B cell (primary cell): Measurements from ENCODE around the gene OXER1. TPM values are rescaled to one million over a fixed set of nuclear protein-coding genes. Genes with fewer than 3 reads are reported as not detected.

Source experiments
- ATAC-seq: fragments of 200-7000 bp; cut with Tn5 transposase; one replicate; pipeline ENCODE4 v1.10.0; 2021; ENCODE audit warnings: low read depth, mild to moderate bottlenecking, moderate number of reproducible peaks, moderate library complexity
- CTCF ChIA-PET: fragments of 350-600 bp; sonication (Branson Sonifier 250); formaldehyde crosslinking; loops from one replicate; lab custom pipeline; 2021; ENCODE audit warnings: antibody characterized with exemption, inconsistent platforms; lab: Charles Lee
- POLR2A ChIA-PET: fragments of 350-600 bp; sonication (Branson Sonifier 250); formaldehyde crosslinking; loops from one replicate; lab custom pipeline; 2021; ENCODE audit warnings: antibody characterized with exemption; lab: Charles Lee
- DNase-seq: peaks from one replicate; pipeline ENCODE4 v3.0.0; 2013
- H2AFZ ChIP-seq: 2 replicates; pipeline ENCODE4 v1.6.1; 2012; ENCODE audit warnings: mild to moderate bottlenecking, low read depth, low read length; ENCODE audit not compliant: insufficient read depth, poor library complexity, severe bottlenecking
- H3K27ac ChIP-seq, 2 donors: 1 replicate in 1 of 2; 2 replicates in 1 of 2; pipeline ENCODE4 v1.5.1; 2012 to 2013; ENCODE audit warnings: low read length in 2 of 2, mild to moderate bottlenecking in 2 of 2, moderate library complexity in 1 of 2
- H3K27me3 ChIP-seq, 4 experiments: fragments of 200-600 bp in 1 of 4; sonication (generic) in 1 of 4; replicated peaks in 1 of 4; 1 replicate in 2 of 4; 2 replicates in 2 of 4; pipeline versions ENCODE4 v1.6.1 to v1.7.0; 2013 to 2016; ENCODE audit warnings: low read length in 3 of 4, mild to moderate bottlenecking in 2 of 4, mixed read lengths in 1 of 4, moderate library complexity in 1 of 4; ENCODE audit not compliant: insufficient read depth in 4 of 4, control insufficient read depth in 3 of 4; ENCODE audit errors: control extremely low read depth in 1 of 4
- H3K36me3 ChIP-seq, 2 experiments: replicated peaks in 1 of 2; 1 replicate in 1 of 2; 2 replicates in 1 of 2; pipeline versions ENCODE4 v1.6.1 to v1.7.1; 2013; ENCODE audit warnings: low read length in 1 of 2; ENCODE audit not compliant: insufficient read depth in 2 of 2, control insufficient read depth in 1 of 2; ENCODE audit errors: control extremely low read depth in 1 of 2, extremely low read depth in 1 of 2
- H3K4me1 ChIP-seq, 2 donors: fragments of 200-600 bp in 1 of 2; sonication (generic) in 1 of 2; 1 replicate in 1 of 2; 2 replicates in 1 of 2; pipeline versions ENCODE4 v1.5.1 to v1.6.1; 2013 to 2017; ENCODE audit warnings: low read length in 2 of 2; ENCODE audit not compliant: control insufficient read depth in 2 of 2, insufficient read depth in 2 of 2
- H3K4me2 ChIP-seq: replicated peaks from 2 replicates; pipeline ENCODE3; 2012; ENCODE audit warnings: mild to moderate bottlenecking, low read depth, low read length; ENCODE audit not compliant: poor library complexity, severe bottlenecking
- H3K4me3 ChIP-seq, 5 experiments: fragments of 200-600 bp in 1 of 5; sonication (generic) in 1 of 5; 1 replicate in 3 of 5; 2 replicates in 2 of 5; pipeline versions ENCODE4 v1.5.1 to v1.7.0; 2011 to 2016; ENCODE audit warnings: low read length in 4 of 5, mild to moderate bottlenecking in 4 of 5, low read depth in 2 of 5, control low read depth in 1 of 5, moderate library complexity in 1 of 5; ENCODE audit not compliant: insufficient read depth in 1 of 5; ENCODE audit errors: control extremely low read depth in 1 of 5, extremely low read depth in 1 of 5
- H3K79me2 ChIP-seq: fragments of 200-600 bp; sonication (generic); one replicate; pipeline ENCODE4 v1.6.0; 2016; ENCODE audit warnings: low read length; ENCODE audit not compliant: control insufficient read depth, insufficient read depth
- H3K9ac ChIP-seq: fragments of 200-600 bp; sonication (generic); 2 replicates; pipeline ENCODE4 v1.6.1; 2017; ENCODE audit warnings: mild to moderate bottlenecking, low read length, moderate library complexity
- H3K9me3 ChIP-seq, 3 donors: one replicate each; pipeline versions ENCODE4 v1.6.1 to v1.7.1; 2013; ENCODE audit warnings: low read length in 2 of 3; ENCODE audit not compliant: control insufficient read depth in 2 of 3, insufficient read depth in 1 of 3; ENCODE audit errors: control extremely low read depth in 1 of 3
- H4K20me1 ChIP-seq: 2 replicates; pipeline ENCODE4 v1.6.0; 2012; ENCODE audit warnings: mild to moderate bottlenecking, low read length; ENCODE audit not compliant: insufficient read depth, control insufficient read depth, poor library complexity, severe bottlenecking
- H3K27ac Mint-ChIP-seq: one replicate; pipeline ENCODE4 v1.8.0; 2021; ENCODE audit warnings: mixed read lengths
- H3K27me3 Mint-ChIP-seq: one replicate; pipeline ENCODE4 v1.8.0; 2021; ENCODE audit warnings: mixed read lengths
- H3K4me1 Mint-ChIP-seq: one replicate; pipeline ENCODE4 v1.8.0; 2021; ENCODE audit warnings: mixed read lengths
- H3K4me3 Mint-ChIP-seq: one replicate; pipeline ENCODE4 v1.8.0; 2021; ENCODE audit warnings: mixed read lengths
- H3K9me3 Mint-ChIP-seq: one replicate; pipeline ENCODE4 v1.8.0; 2022; ENCODE audit warnings: mixed read lengths; ENCODE audit not compliant: insufficient read depth
- CTCF ChIP-seq: fragments of 200-600 bp; IDR thresholded peaks from one replicate; pipeline ENCODE4 v1.8.0; 2022; ENCODE audit warnings: antibody characterized with exemption, mild to moderate bottlenecking
- EZH2 ChIP-seq: IDR thresholded peaks from 2 replicates; pipeline ENCODE4 v1.6.1; 2012; ENCODE audit warnings: borderline replicate concordance, low read depth, mild to moderate bottlenecking, moderate library complexity, low read length; ENCODE audit not compliant: insufficient read depth, poor library complexity, severe bottlenecking
- WGBS: methylation state at CpG from one replicate; pipeline ENCODE4 v1.1.5; 2013; ENCODE audit warnings: missing lambda C conversion rate; ENCODE audit not compliant: insufficient coverage; 5-methylcytosine and 5-hydroxymethylcytosine counted together
- intact Hi-C: fragments of 100-400 bp; cut with micrococcal nuclease; formaldehyde crosslinking; loops from one replicate; pipeline ENCODE4 v1.10.0; 2022
- polyA plus RNA-seq: library from polyadenylated mRNA; depleted of rRNA; stranded (reverse); fragments of >200 nt; gene quantifications from 2 replicates; pipeline ENCODE4 v1.2.3, GENCODE V29; 2012
- total RNA-seq, 2 donors: library from RNA; stranded (reverse); fragments of 120-200 nt in 1 of 2; gene quantifications; 1 replicate in 1 of 2; 2 replicates in 1 of 2; pipeline versions ENCODE4 v1.2.3 to v1.2.4, GENCODE V29; 2013 to 2022

OXER1 gene
- total and polyA plus RNA-seq, 2 donors (not counting 1 experiment from before 2014, with no cell fraction given), result 3.2 to 3.3 TPM

- H3K9me3 ChIP-seq, result no peaks in the 10 kb centered on the region
- no peak for TF ChIP-seq CTCF
- no peak for TF ChIP-seq EZH2
- H3K36me3 ChIP-seq, result no peaks in the 10 kb centered on the region
- ChIA-PET CTCF (no interaction called here), POLR2A (interaction anchor here (0.6 to 0.7 kb wide), 2 partner anchors 30 to 501 kb away, joined by 4 read pairs; no protein-coding TSS in a partner anchor)
- no peak overlapping the region for H3K27ac Mint-ChIP-seq
- no peaks in the 10 kb centered on the region for H3K27me3 Mint-ChIP-seq
- no peak overlapping the region for H3K27ac ChIP-seq
- H3K79me2 ChIP-seq, result no peaks in the 10 kb centered on the region
- DNase-seq, result peak; percentile 43
- H3K27me3 ChIP-seq, result no peaks in the 10 kb centered on the region
- ATAC-seq, result peak; percentile 61
- WGBS, result 50% methylated on average over 2 of the region's 7 CpGs
- no peak overlapping the region for H3K4me3 ChIP-seq
- no peak overlapping the region for H3K4me3 Mint-ChIP-seq
- H3K4me1 ChIP-seq, result peaks cover 0 to 7% of the 10 kb centered on the region in 2 donors
- no peak overlapping the region for H3K4me2 ChIP-seq
- intact Hi-C loops, result no loop called here
- no peaks in the 10 kb centered on the region for H3K9me3 Mint-ChIP-seq
- no peak overlapping the region for H2AFZ ChIP-seq
- peaks cover 11% of the 10 kb centered on the region for H3K4me1 Mint-ChIP-seq
- no peak overlapping the region for H3K9ac ChIP-seq
- H4K20me1 ChIP-seq, result no peaks in the 10 kb centered on the region
These were observed 41.4 kb downstream of the OXER1 start for GRCh38 chr2:42722320-42723190.

- Histone ChIP-seq H2AFZ (no peak overlapping the region), H3K4me2 (no peak overlapping the region), H3K4me3 (no peak overlapping the region), H3K9ac (no peak overlapping the region), H3K79me2 (no peaks in the 10 kb centered on the region), H3K4me1 (peaks cover 0 to 7% of the 10 kb centered on the region in 2 donors), H4K20me1 (no peaks in the 10 kb centered on the region), H3K36me3 (no peaks in the 10 kb centered on the region), H3K27ac (no peak overlapping the region), H3K27me3 (no peaks in the 10 kb centered on the region), H3K9me3 (no peaks in the 10 kb centered on the region)
- Mint-ChIP-seq H3K4me1 (peaks cover 11% of the 10 kb centered on the region), H3K27ac (no peak overlapping the region), H3K4me3 (no peak overlapping the region), H3K9me3 (no peaks in the 10 kb centered on the region), H3K27me3 (no peaks in the 10 kb centered on the region)
- no peak for TF ChIP-seq EZH2
- TF ChIP-seq CTCF, result no peak
- DNase-seq (no peak), ATAC-seq (no peak)
- ChIA-PET POLR2A (interaction anchor here (0.7 kb wide), 1 partner anchor 31 kb away, joined by 4 read pairs; no protein-coding TSS in a partner anchor), CTCF (no interaction called here)
- no CpG with 5 or more reads among the region's 2 CpGs for WGBS
- intact Hi-C loops, result no loop called here
These were observed 42.0 kb downstream of the OXER1 start for GRCh38 chr2:42721898-42722297.
